K562 (cell line): Measurements from ENCODE around the gene PLD1. TPM values are rescaled to one million over a fixed set of nuclear protein-coding genes. Genes with fewer than 3 reads are reported as not detected.

Experiments used
- CUX1 ChIP-seq: fragments of 200-800 bp; sonication (Bioruptor generic); IDR thresholded peaks from 2 replicates; pipeline ENCODE4 v1.6.1; 2016; ENCODE audit warnings: missing genetic modification characterization, missing compliant biosample characterization
- HES1 ChIP-seq: fragments of 450-650 bp; IDR thresholded peaks from 2 replicates; pipeline ENCODE4 v1.6.1; 2016; ENCODE audit warnings: low read depth, mild to moderate bottlenecking, moderate library complexity
- MIER1 ChIP-seq: fragments of 450-650 bp; IDR thresholded peaks from 2 replicates; pipeline ENCODE4 v1.6.1; 2016; ENCODE audit warnings: antibody characterized with exemption, mild to moderate bottlenecking, low read depth
- NR1H2 ChIP-seq: sonication (generic); formaldehyde crosslinking; IDR thresholded peaks from 2 replicates; pipeline ENCODE4 v1.4.0; 2020; ENCODE audit warnings: mild to moderate bottlenecking, missing genetic modification reagents
- NR4A1 ChIP-seq, 2 experiments: fragments of 250-450 bp in 1 of 2; fragments of 450-650 bp in 1 of 2; sonication (Bioruptor Pico) in 1 of 2; IDR thresholded peaks; 2 replicates each; pipeline versions ENCODE4 v1.4.0 to v1.6.1; 2016 to 2020; ENCODE audit warnings: mild to moderate bottlenecking in 2 of 2, missing compliant biosample characterization in 1 of 2, missing genetic modification characterization in 1 of 2, moderate library complexity in 1 of 2
- POLR2A ChIP-seq: fragments of 450-650 bp; conservative IDR thresholded peaks from 2 replicates; pipeline ENCODE4 v1.6.1; 2016
- POU5F1 ChIP-seq: fragments of 150-350 bp; IDR thresholded peaks from 2 replicates; pipeline ENCODE4 v1.6.1; 2014; ENCODE audit warnings: borderline replicate concordance, low read length, low read depth, mild to moderate bottlenecking; ENCODE audit not compliant: partially characterized antibody
- PPARD ChIP-seq: fragments of 250-450 bp; sonication (Bioruptor Pico); IDR thresholded peaks from 2 replicates; pipeline ENCODE4 v1.8.0; 2022; ENCODE audit warnings: inconsistent platforms, mild to moderate bottlenecking, moderate library complexity
- SOX6 ChIP-seq: fragments of 450-650 bp; IDR thresholded peaks from 2 replicates; pipeline ENCODE4 v1.6.1; 2014; ENCODE audit warnings: mild to moderate bottlenecking
- TCF3 ChIP-seq: sonication (generic); formaldehyde crosslinking; IDR thresholded peaks from 2 replicates; pipeline ENCODE4 v1.4.0; 2020; ENCODE audit warnings: mild to moderate bottlenecking, missing genetic modification reagents
- TOE1 ChIP-seq, 2 experiments: fragments of 450-650 bp in 1 of 2; sonication (generic) in 1 of 2; formaldehyde crosslinking in 1 of 2; IDR thresholded peaks; 2 replicates each; pipeline versions ENCODE4 v1.7.1 to v1.8.0; 2016 to 2022; ENCODE audit warnings: borderline replicate concordance in 2 of 2, mild to moderate bottlenecking in 2 of 2, antibody characterized with exemption in 1 of 2, inconsistent platforms in 1 of 2, low read depth in 1 of 2, missing genetic modification reagents in 1 of 2, moderate library complexity in 1 of 2
- ZBTB8A ChIP-seq: fragments of 450-650 bp; IDR thresholded peaks from 2 replicates; pipeline ENCODE4 v1.6.1; 2018; ENCODE audit warnings: mild to moderate bottlenecking, moderate library complexity; ENCODE audit not compliant: partially characterized antibody
- ZC3H4 ChIP-seq: sonication (generic); formaldehyde crosslinking; IDR thresholded peaks from 2 replicates; pipeline ENCODE4 v1.9.0; 2021; ENCODE audit warnings: missing genetic modification reagents, borderline replicate concordance
- ZKSCAN8 ChIP-seq: fragments of 200-800 bp; sonication (Bioruptor generic); IDR thresholded peaks from 2 replicates; pipeline ENCODE4 v1.6.1; 2016; ENCODE audit warnings: missing genetic modification characterization, missing compliant biosample characterization
- ZNF311 ChIP-seq: fragments of 250-450 bp; sonication (Bioruptor Pico); IDR thresholded peaks from 2 replicates; pipeline ENCODE4 v1.4.0; 2020; ENCODE audit warnings: mild to moderate bottlenecking, moderate library complexity
- ZNF398 ChIP-seq: fragments of 250-450 bp; sonication (Bioruptor Pico); IDR thresholded peaks from 2 replicates; pipeline ENCODE4 v1.8.0; 2021; ENCODE audit warnings: moderate library complexity, mild to moderate bottlenecking, inconsistent platforms
- ZNF436 ChIP-seq: fragments of 250-450, 450-650 bp; sonication (Bioruptor Pico); formaldehyde crosslinking; IDR thresholded peaks from 2 replicates; pipeline ENCODE4 v1.7.0; 2020; ENCODE audit warnings: mild to moderate bottlenecking
- ZNF740 ChIP-seq, 3 experiments: fragments of 200-800 bp in 1 of 3; sonication (Bioruptor generic) in 1 of 3; sonication (generic) in 1 of 3; formaldehyde crosslinking in 1 of 3; IDR thresholded peaks; 2 replicates each; pipeline versions ENCODE4 v1.6.1 to v1.8.0; 2016 to 2022; ENCODE audit warnings: mild to moderate bottlenecking in 2 of 3, missing compliant biosample characterization in 2 of 3, missing genetic modification characterization in 2 of 3, missing genetic modification reagents in 1 of 3
- ZNF77 ChIP-seq: fragments of 250-450 bp; sonication (Bioruptor Pico); IDR thresholded peaks from 2 replicates; pipeline ENCODE4 v1.5.0; 2020
- polyA plus RNA-seq, 8 experiments: library from polyadenylated mRNA; depleted of rRNA in 4 of 8; stranded (reverse) in 5 of 8; unstranded in 3 of 8; fragments of >200 nt; fragmentation: Nextera tagmentation in 2 of 8; fragmentation: Illumina TruSeq in 1 of 8; extraction: Ambion mirVana in 2 of 8; extraction: Trizol in 1 of 8; gene quantifications; 2 replicates each; pipeline versions ENCODE4 v1.2.1 to v1.2.3, GENCODE V29; 2011 to 2014; ENCODE audit warnings: inconsistent platforms in 1 of 8, missing spikeins in 1 of 8
- total RNA-seq, 7 experiments: library from RNA; depleted of rRNA in 6 of 7; stranded (reverse); fragments of >200 nt in 6 of 7; fragmentation: Illumina TruSeq in 2 of 7; extraction: Trizol in 2 of 7; gene quantifications; 2 replicates each; pipeline versions ENCODE4 v1.2.1 to v1.2.3, GENCODE V29; 2011 to 2021; ENCODE audit warnings: low replicate concordance in 1 of 7

The PLD1 gene
- total and polyA plus RNA-seq, 9 of the 15 experiments (the other 6 are each of a cell fraction or from before 2014, with no cell fraction given): 8.4 to 26.1 (median 18.6) TPM

- TF ChIP-seq ZC3H4 (CRISPR knock-in tag) (no peak), HES1 (no peak), PPARD (CRISPR knock-in tag) (no peak), TOE1 (IDR thresholded peaks at IDR 0.05; ENCODE audit: borderline replicate concordance) (no peak), TOE1 (CRISPR knock-in tag; IDR thresholded peaks at IDR 0.05; ENCODE audit: borderline replicate concordance, low read depth) (no peak), TCF3 (CRISPR knock-in tag) (0 out of 2 replicates have a peak, but pooled peaks have one; percentile 16), NR1H2 (CRISPR knock-in tag) (no peak), POLR2A (no peak), CUX1 (CRISPR knock-in tag) (no peak), NR4A1 (CRISPR knock-in tag; IDR thresholded peaks at IDR 0.05) (no peak), NR4A1 (tag; IDR thresholded peaks at IDR 0.05) (no peak), ZNF740 (CRISPR knock-in tag; IDR thresholded peaks at IDR 0.05) (no peak), ZNF740 (tag; IDR thresholded peaks at IDR 0.05) (no peak), SOX6 (peak; percentile 25; the same call in 1 of the 2 replicates), ZNF398 (no peak), ZNF311 (CRISPR knock-in tag) (no peak), ZKSCAN8 (CRISPR knock-in tag) (no peak), ZNF436 (CRISPR knock-in tag) (no peak), ZNF77 (CRISPR knock-in tag) (no peak), ZBTB8A (no peak), MIER1 (no peak), POU5F1 (no peak)
Measured at GRCh38 chr3:171606151-171606751, 204.0 kb downstream of the PLD1 start (continued).
